MM.1S (cell line): ENCODE results near the gene ENOX2.

Experiments
- DNase-seq: peaks from one replicate; pipeline ENCODE4 v3.0.0-alpha.2; 2015
- H2AFZ ChIP-seq: fragments of 300-600 bp; sonication (generic); 2 replicates; pipeline ENCODE4 v1.6.0; 2016; ENCODE audit warnings: antibody characterized with exemption, low read length
- H3F3A ChIP-seq: fragments of 300-600 bp; sonication (generic); 2 replicates; pipeline ENCODE4 v1.6.1; 2016; ENCODE audit warnings: mild to moderate bottlenecking, antibody characterized with exemption, low read length, moderate library complexity, mixed read lengths; ENCODE audit not compliant: insufficient read depth
- H3K27ac ChIP-seq: fragments of 300-600 bp; sonication (generic); 2 replicates; pipeline ENCODE4 v1.5.1; 2016; ENCODE audit warnings: mild to moderate bottlenecking, low read length
- H3K27me3 ChIP-seq: fragments of 300-600 bp; sonication (generic); replicated peaks from 2 replicates; pipeline ENCODE4 v1.6.0; 2016; ENCODE audit warnings: low read length; ENCODE audit not compliant: insufficient read depth
- H3K36me3 ChIP-seq: fragments of 300-600 bp; sonication (generic); replicated peaks from 2 replicates; pipeline ENCODE4 v1.6.1; 2016; ENCODE audit warnings: mild to moderate bottlenecking, low read length, mixed read lengths; ENCODE audit not compliant: insufficient read depth
- H3K4me1 ChIP-seq: fragments of 300-600 bp; sonication (generic); 2 replicates; pipeline ENCODE4 v1.6.1; 2016; ENCODE audit warnings: low read length, mixed read lengths
- H3K4me2 ChIP-seq: fragments of 300-600 bp; sonication (generic); 2 replicates; pipeline ENCODE4 v1.6.0; 2016; ENCODE audit warnings: low read depth, low read length
- H3K4me3 ChIP-seq: fragments of 300-600 bp; sonication (generic); 2 replicates; pipeline ENCODE4 v1.5.1; 2016; ENCODE audit warnings: low read length, mixed read lengths
- H3K79me2 ChIP-seq: fragments of 300-600 bp; sonication (generic); 2 replicates; pipeline ENCODE4 v1.6.1; 2016; ENCODE audit warnings: mixed run types, low read length, mixed read lengths
- H3K9ac ChIP-seq: fragments of 300-600 bp; sonication (generic); 2 replicates; pipeline ENCODE4 v1.6.1; 2016; ENCODE audit warnings: low read length, mixed read lengths
- H3K9me2 ChIP-seq: fragments of 300-600 bp; sonication (generic); replicated peaks from 2 replicates; pipeline ENCODE4 v1.6.1; 2016; ENCODE audit warnings: mild to moderate bottlenecking, low read length, mixed read lengths; ENCODE audit not compliant: insufficient read depth
- H3K9me3 ChIP-seq: fragments of 300-600 bp; sonication (generic); replicated peaks from 2 replicates; pipeline ENCODE4 v1.6.1; 2016; ENCODE audit warnings: mild to moderate bottlenecking, low read length, mixed read lengths; ENCODE audit not compliant: insufficient read depth
- H4K20me1 ChIP-seq: fragments of 300-600 bp; sonication (generic); 2 replicates; pipeline ENCODE4 v1.6.1; 2016; ENCODE audit warnings: mild to moderate bottlenecking, low read length, moderate library complexity, mixed read lengths; ENCODE audit not compliant: insufficient read depth
- EZH2 ChIP-seq: fragments of 300-600 bp; sonication (generic); optimal IDR thresholded peaks from 2 replicates; pipeline ENCODE3; 2017; ENCODE audit warnings: low read depth, mild to moderate bottlenecking, antibody characterized with exemption, low read length, mixed read lengths
- EZH2phosphoT487 ChIP-seq: fragments of 300-600 bp; sonication (generic); IDR thresholded peaks from 2 replicates; pipeline ENCODE4 v1.6.1; 2018; ENCODE audit warnings: antibody characterized with exemption, low read length
- TF ChIP-seq, protein P1 (sequence below): fragments of 300-600 bp; sonication (generic); IDR thresholded peaks from 2 replicates; pipeline ENCODE4 v1.5.1; 2016; ENCODE audit warnings: antibody characterized with exemption, low read length, mixed read lengths

Gene ENOX2

DNA sequence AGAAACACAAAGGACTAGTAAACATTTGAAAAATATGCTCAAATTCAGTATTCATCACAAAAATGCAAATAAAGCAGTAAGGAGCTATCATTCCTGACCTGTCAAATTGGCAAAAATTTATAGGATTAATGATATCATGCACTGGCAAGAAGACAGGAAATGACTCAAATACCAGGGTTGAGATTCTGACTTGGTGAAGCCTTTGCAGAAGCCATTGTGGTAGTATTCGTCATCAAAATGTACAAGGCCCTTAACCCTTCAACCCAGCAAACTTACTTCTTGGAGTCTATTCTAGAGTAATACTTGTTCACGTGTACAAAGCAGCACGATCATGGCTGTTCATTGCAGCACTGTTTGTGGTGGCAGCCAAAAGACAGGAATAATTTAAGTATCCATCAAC lies 132.4 kb downstream of the ENOX2 start:
- no peaks in the 10 kb centered on the region for H3K4me1 ChIP-seq
- no peaks in the 10 kb centered on the region for H3K36me3 ChIP-seq
- H3K4me2 ChIP-seq: no peak overlapping the region
- no peaks in the 10 kb centered on the region for H3F3A ChIP-seq
- H3K79me2 ChIP-seq: no peaks in the 10 kb centered on the region
- no peak for DNase-seq
- TF ChIP-seq, protein P1, sequence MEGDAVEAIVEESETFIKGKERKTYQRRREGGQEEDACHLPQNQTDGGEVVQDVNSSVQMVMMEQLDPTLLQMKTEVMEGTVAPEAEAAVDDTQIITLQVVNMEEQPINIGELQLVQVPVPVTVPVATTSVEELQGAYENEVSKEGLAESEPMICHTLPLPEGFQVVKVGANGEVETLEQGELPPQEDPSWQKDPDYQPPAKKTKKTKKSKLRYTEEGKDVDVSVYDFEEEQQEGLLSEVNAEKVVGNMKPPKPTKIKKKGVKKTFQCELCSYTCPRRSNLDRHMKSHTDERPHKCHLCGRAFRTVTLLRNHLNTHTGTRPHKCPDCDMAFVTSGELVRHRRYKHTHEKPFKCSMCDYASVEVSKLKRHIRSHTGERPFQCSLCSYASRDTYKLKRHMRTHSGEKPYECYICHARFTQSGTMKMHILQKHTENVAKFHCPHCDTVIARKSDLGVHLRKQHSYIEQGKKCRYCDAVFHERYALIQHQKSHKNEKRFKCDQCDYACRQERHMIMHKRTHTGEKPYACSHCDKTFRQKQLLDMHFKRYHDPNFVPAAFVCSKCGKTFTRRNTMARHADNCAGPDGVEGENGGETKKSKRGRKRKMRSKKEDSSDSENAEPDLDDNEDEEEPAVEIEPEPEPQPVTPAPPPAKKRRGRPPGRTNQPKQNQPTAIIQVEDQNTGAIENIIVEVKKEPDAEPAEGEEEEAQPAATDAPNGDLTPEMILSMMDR: no peak
- TF ChIP-seq EZH2phosphoT487 (no peak), EZH2 (no peak)
- no peak overlapping the region for H3K4me3 ChIP-seq
- no peaks in the 10 kb centered on the region for H4K20me1 ChIP-seq
- H3K9me3 ChIP-seq: no peaks in the 10 kb centered on the region
- H3K9me2 ChIP-seq: no peaks in the 10 kb centered on the region
- H3K9ac ChIP-seq: no peak overlapping the region
- H2AFZ ChIP-seq: no peak overlapping the region
- no peak overlapping the region for H3K27ac ChIP-seq
- H3K27me3 ChIP-seq: no peaks in the 10 kb centered on the region

DNA sequence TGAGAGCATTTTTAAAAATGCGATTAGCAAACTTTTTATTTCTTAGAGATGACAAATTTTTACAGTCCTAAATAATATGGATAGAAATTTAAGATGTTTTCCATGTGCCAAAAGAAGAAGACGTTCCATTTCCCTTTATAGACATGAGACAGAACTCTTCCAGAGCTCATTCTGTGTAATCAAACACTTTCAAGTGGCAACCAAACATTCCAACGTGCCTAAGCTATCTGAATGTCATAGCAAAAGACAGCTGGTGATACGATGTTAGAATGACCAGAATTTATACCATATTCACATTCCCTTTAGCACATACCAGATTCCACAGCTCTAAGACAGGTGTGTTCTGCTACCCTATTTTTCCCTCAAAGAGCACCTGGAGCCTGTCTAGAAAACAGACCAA lies 133.2 kb downstream of the ENOX2 start:
- Histone ChIP-seq H3K4me3 (no peak overlapping the region), H3K9me3 (no peaks in the 10 kb centered on the region), H3K27ac (no peak overlapping the region), H3F3A (no peaks in the 10 kb centered on the region), H3K4me2 (no peak overlapping the region), H3K36me3 (no peaks in the 10 kb centered on the region), H3K9me2 (no peaks in the 10 kb centered on the region), H3K27me3 (no peaks in the 10 kb centered on the region), H3K79me2 (no peaks in the 10 kb centered on the region), H3K4me1 (no peaks in the 10 kb centered on the region), H2AFZ (no peak overlapping the region), H4K20me1 (no peaks in the 10 kb centered on the region), H3K9ac (no peak overlapping the region)
- DNase-seq: no peak
- no peak for TF ChIP-seq EZH2phosphoT487

DNA sequence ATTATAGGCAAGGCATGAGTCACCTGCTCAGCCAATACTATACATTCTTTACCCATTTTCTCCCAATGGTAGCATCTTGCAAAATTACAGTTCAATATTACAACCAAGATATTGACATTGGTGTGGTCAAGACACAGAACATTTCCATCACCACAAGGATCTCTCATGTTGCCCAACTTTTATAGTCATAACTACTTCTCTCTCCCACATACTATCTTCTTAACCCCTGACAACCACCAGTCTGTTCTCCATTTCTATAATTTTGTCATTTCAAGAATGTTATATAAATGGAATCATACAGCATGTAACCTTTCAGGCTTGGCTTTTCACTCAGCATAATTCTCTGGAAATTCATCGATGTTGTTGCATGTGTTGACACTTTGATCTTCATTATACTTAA lies 144.9 kb downstream of the ENOX2 start:
- no peak overlapping the region for H2AFZ ChIP-seq
- H3K4me2 ChIP-seq: no peak overlapping the region
- no peaks in the 10 kb centered on the region for H3K9me3 ChIP-seq
- no peak overlapping the region for H3K9ac ChIP-seq
- H3K79me2 ChIP-seq: no peaks in the 10 kb centered on the region
- no peaks in the 10 kb centered on the region for H3K36me3 ChIP-seq
- H3K4me3 ChIP-seq: no peak overlapping the region
- no peaks in the 10 kb centered on the region for H3K4me1 ChIP-seq
- no peak for DNase-seq
- H3F3A ChIP-seq: no peaks in the 10 kb centered on the region
- no peaks in the 10 kb centered on the region for H3K9me2 ChIP-seq
- TF ChIP-seq EZH2phosphoT487: no peak
- TF ChIP-seq, protein P1: no peak
- no peak for TF ChIP-seq EZH2
- no peaks in the 10 kb centered on the region for H4K20me1 ChIP-seq
- no peak overlapping the region for H3K27ac ChIP-seq
- no peaks in the 10 kb centered on the region for H3K27me3 ChIP-seq

DNA sequence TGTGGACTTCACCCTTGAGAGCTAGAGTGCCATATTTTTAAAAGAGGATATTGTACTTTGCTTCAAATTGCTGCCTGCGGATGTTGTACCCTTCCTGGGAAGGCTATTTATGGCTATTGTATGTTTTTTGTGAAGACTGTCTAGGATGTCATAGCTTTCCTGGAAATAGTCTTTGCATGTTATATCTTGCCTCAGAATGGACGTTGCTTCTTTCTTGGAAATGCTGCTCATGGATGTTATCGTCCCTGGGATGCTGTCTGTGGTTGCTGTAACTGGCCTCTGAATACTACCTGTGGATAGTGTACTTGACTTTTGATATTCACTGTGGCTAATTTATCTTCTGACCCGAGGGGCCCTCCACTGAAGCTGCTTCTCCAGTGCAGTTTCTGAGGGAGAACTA lies 146.8 kb downstream of the ENOX2 start:
- Histone ChIP-seq H3F3A (no peaks in the 10 kb centered on the region), H3K9me3 (no peaks in the 10 kb centered on the region), H4K20me1 (no peaks in the 10 kb centered on the region), H3K27me3 (no peaks in the 10 kb centered on the region), H3K9ac (no peak overlapping the region), H3K4me2 (no peak overlapping the region), H3K4me3 (no peak overlapping the region), H3K79me2 (no peaks in the 10 kb centered on the region), H3K36me3 (no peaks in the 10 kb centered on the region), H3K4me1 (no peaks in the 10 kb centered on the region), H3K9me2 (no peaks in the 10 kb centered on the region), H3K27ac (no peak overlapping the region), H2AFZ (no peak overlapping the region)
- TF ChIP-seq EZH2phosphoT487 (no peak), EZH2 (no peak)
- TF ChIP-seq, protein P1: no peak
- no peak for DNase-seq
